Measurements from ENCODE around the gene SLC24A1. TPM values are rescaled to one million over a fixed set of nuclear protein-coding genes. Genes with fewer than 3 reads are reported as not detected.
A peak's percentile ranks its signal among the peaks of the same experiment; 100 is the strongest.

Gene SLC24A1
- total and polyA plus RNA-seq, 2 of the 13 experiments (the other 11 are each of a cell fraction or from before 2014, with no cell fraction given), result 5.9 to 8.3 TPM

- TF ChIP-seq KIAA2018 (CRISPR knock-in tag; IDR thresholded peaks at IDR 0.05; ENCODE audit: borderline replicate concordance) (no peak), KDM2A (CRISPR knock-in tag; IDR thresholded peaks at IDR 0.05; ENCODE audit: borderline replicate concordance, low read depth) (0 out of 2 replicates have a peak, but pooled peaks have one; percentile 18), NFATC3 (CRISPR knock-in tag; IDR thresholded peaks at IDR 0.05) (no peak), HBP1 (CRISPR knock-in tag; IDR thresholded peaks at IDR 0.05; ENCODE audit: low read depth) (0 out of 2 replicates have a peak, but pooled peaks have one; percentile 15), HDAC6 (IDR thresholded peaks at IDR 0.05; ENCODE audit: low read depth, low read length) (no peak), ZNF816 (CRISPR knock-in tag; IDR thresholded peaks at IDR 0.05; ENCODE audit: borderline replicate concordance) (no peak), IRF2 (CRISPR knock-in tag; IDR thresholded peaks at IDR 0.05) (no peak), HOXD1 (CRISPR knock-in tag; IDR thresholded peaks at IDR 0.05) (0 out of 2 replicates have a peak, but pooled peaks have one; percentile 12), SKI (IDR thresholded peaks at IDR 0.05; ENCODE audit: partially characterized antibody) (no peak)
- TF ChIP-seq, protein P1, sequence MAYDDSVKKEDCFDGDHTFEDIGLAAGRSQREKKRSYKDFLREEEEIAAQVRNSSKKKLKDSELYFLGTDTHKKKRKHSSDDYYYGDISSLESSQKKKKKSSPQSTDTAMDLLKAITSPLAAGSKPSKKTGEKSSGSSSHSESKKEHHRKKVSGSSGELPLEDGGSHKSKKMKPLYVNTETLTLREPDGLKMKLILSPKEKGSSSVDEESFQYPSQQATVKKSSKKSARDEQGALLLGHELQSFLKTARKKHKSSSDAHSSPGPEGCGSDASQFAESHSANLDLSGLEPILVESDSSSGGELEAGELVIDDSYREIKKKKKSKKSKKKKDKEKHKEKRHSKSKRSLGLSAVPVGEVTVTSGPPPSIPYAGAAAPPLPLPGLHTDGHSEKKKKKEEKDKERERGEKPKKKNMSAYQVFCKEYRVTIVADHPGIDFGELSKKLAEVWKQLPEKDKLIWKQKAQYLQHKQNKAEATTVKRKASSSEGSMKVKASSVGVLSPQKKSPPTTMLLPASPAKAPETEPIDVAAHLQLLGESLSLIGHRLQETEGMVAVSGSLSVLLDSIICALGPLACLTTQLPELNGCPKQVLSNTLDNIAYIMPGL (CRISPR knock-in tag; IDR thresholded peaks at IDR 0.05; ENCODE audit: borderline replicate concordance in 1 of 2, low read depth in 1 of 2), result 0 out of 4 replicates have a peak, but pooled peaks of 1 of the 2 experiments have one; percentile 52
- TF ChIP-seq, protein P2, sequence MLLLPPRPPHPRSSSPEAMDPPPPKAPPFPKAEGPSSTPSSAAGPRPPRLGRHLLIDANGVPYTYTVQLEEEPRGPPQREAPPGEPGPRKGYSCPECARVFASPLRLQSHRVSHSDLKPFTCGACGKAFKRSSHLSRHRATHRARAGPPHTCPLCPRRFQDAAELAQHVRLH (CRISPR knock-in tag; IDR thresholded peaks at IDR 0.05; ENCODE audit: borderline replicate concordance, low read depth), result peak; percentile 21; the same call in 1 of the 2 replicates
- TF ChIP-seq, protein P3, sequence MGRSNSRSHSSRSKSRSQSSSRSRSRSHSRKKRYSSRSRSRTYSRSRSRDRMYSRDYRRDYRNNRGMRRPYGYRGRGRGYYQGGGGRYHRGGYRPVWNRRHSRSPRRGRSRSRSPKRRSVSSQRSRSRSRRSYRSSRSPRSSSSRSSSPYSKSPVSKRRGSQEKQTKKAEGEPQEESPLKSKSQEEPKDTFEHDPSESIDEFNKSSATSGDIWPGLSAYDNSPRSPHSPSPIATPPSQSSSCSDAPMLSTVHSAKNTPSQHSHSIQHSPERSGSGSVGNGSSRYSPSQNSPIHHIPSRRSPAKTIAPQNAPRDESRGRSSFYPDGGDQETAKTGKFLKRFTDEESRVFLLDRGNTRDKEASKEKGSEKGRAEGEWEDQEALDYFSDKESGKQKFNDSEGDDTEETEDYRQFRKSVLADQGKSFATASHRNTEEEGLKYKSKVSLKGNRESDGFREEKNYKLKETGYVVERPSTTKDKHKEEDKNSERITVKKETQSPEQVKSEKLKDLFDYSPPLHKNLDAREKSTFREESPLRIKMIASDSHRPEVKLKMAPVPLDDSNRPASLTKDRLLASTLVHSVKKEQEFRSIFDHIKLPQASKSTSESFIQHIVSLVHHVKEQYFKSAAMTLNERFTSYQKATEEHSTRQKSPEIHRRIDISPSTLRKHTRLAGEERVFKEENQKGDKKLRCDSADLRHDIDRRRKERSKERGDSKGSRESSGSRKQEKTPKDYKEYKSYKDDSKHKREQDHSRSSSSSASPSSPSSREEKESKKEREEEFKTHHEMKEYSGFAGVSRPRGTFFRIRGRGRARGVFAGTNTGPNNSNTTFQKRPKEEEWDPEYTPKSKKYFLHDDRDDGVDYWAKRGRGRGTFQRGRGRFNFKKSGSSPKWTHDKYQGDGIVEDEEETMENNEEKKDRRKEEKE (IDR thresholded peaks at IDR 0.05), result no peak
Measured at GRCh38 chr15:65611888-65612615, 9.7 kb upstream of the SLC24A1 start (continued).
